Effector memory CD4-positive, alpha-beta T cell (primary cell): ENCODE data around the gene RPL29.
"Not testable (repeated sequence)": the region's sequence is repeated elsewhere in the genome, so short reads cannot be mapped to it uniquely, and the experiment has no call there.

ENCODE experiments used
- DNase-seq, 3 donors: peaks; one replicate each; pipeline ENCODE4 v3.0.0-alpha.2; 2020
- H3K27ac ChIP-seq: 2 replicates; pipeline ENCODE4 v1.7.0; 2013; ENCODE audit warnings: mild to moderate bottlenecking, low read length, moderate library complexity; ENCODE audit not compliant: insufficient read depth, poor library complexity, severe bottlenecking
- H3K27me3 ChIP-seq: replicated peaks from 2 replicates; pipeline ENCODE4 v1.7.0; 2013; ENCODE audit warnings: mild to moderate bottlenecking, low read length; ENCODE audit not compliant: insufficient read depth, control insufficient read depth, poor library complexity, severe bottlenecking
- H3K36me3 ChIP-seq: 2 replicates; pipeline ENCODE4 v1.7.0; 2013; ENCODE audit warnings: mild to moderate bottlenecking, low read length, moderate library complexity; ENCODE audit not compliant: control insufficient read depth, insufficient read depth
- H3K4me1 ChIP-seq: 2 replicates; pipeline ENCODE4 v1.7.0; 2013; ENCODE audit warnings: low read length, mild to moderate bottlenecking; ENCODE audit not compliant: control insufficient read depth, insufficient read depth, poor library complexity, severe bottlenecking
- H3K4me3 ChIP-seq: 2 replicates; pipeline ENCODE4 v1.7.0; 2013; ENCODE audit warnings: low read length, low read depth, mild to moderate bottlenecking; ENCODE audit not compliant: insufficient read depth, poor library complexity, severe bottlenecking
- H3K9me3 ChIP-seq: 2 replicates; pipeline ENCODE4 v1.7.0; 2013; ENCODE audit warnings: mild to moderate bottlenecking, low read length, moderate library complexity; ENCODE audit not compliant: control insufficient read depth

RPL29 gene

DNA sequence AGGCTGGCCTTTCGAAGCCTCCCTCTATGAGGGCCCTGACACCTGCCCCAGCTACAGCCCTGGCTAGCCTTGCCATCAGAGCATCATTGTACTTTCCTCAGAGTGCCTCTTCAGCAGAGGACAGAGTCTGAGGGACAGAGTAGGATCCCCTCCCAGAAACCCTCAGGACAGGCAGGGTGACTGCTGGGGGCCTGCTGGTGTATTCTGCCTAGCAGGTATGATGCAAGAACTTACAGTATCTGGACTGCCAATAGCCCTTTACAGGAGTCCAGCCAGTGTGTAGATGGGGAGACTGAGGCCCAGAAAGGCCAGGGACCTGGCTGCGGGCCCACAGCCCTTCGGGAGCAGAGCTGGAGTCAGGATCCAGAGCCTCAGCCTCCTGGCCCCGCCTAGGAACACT lies 41.6 kb upstream of the RPL29 start:
- Histone ChIP-seq H3K27ac (no peak overlapping the region), H3K4me3 (no peak overlapping the region), H3K36me3 (no peaks in the 10 kb centered on the region), H3K9me3 (no peaks in the 10 kb centered on the region), H3K27me3 (no peaks in the 10 kb centered on the region), H3K4me1 (no peaks in the 10 kb centered on the region)
- no peak for DNase-seq

DNA sequence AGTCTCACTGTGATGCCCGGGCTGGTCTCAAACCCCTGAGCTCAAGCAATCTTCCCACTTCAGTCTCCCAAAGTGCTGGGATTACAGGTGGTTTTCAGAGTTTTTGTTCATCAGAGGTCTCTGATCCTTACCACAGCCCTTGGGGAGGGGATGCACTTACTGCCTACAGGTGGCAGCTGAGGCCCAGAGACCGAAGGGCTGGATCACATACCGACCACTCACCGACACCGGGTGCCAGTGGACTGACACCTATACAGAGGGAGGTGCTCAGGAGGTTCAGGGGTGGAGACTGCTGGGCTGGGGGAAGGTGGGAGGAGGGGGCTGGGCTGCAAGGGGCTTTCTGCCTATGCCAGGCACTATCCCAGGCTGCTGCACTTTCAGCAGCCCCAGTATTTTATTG lies 41.1 kb upstream of the RPL29 start:
- H3K36me3 ChIP-seq, result no peaks in the 10 kb centered on the region
- no peaks in the 10 kb centered on the region for H3K9me3 ChIP-seq
- no peaks in the 10 kb centered on the region for H3K4me1 ChIP-seq
- H3K4me3 ChIP-seq, result no peak overlapping the region
- H3K27ac ChIP-seq, result no peak overlapping the region
- no peak for DNase-seq
- no peaks in the 10 kb centered on the region for H3K27me3 ChIP-seq

GRCh38 chr3:52036222-52036694 lies 40.6 kb upstream of the RPL29 start:
- H3K27ac ChIP-seq, result no peak overlapping the region
- no peak overlapping the region for H3K4me3 ChIP-seq
- no peaks in the 10 kb centered on the region for H3K9me3 ChIP-seq
- H3K36me3 ChIP-seq, result no peaks in the 10 kb centered on the region
- no peaks in the 10 kb centered on the region for H3K27me3 ChIP-seq
- no peaks in the 10 kb centered on the region for H3K4me1 ChIP-seq
- DNase-seq, result no peak

GRCh38 chr3:52034651-52035050 lies 39.0 kb upstream of the RPL29 start:
- H3K27me3 ChIP-seq, result no peaks in the 10 kb centered on the region
- no peaks in the 10 kb centered on the region for H3K4me1 ChIP-seq
- no peak overlapping the region for H3K4me3 ChIP-seq
- H3K27ac ChIP-seq, result no peak overlapping the region
- no peak for DNase-seq
- H3K9me3 ChIP-seq, result no peaks in the 10 kb centered on the region
- no peaks in the 10 kb centered on the region for H3K36me3 ChIP-seq

DNA sequence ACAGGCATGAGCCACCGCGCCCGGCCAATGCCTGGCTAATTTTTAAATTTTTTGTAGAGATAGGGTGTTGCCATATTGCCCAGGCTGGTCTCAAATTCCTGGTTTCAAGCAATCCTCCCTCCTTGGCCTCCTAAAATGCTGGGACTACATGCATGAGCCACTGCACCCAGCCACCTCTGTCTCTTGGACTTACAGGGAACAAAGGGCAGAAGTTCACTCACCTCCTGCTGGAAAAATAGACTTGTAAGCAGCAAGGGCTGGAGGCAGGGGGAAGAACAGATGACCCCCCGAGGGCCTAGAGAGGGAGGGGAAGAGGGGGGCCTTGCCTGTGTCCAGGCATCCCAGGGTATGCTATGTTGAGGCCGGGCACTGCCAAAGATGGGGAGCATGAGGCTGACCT lies 38.5 kb upstream of the RPL29 start:
- Histone ChIP-seq H3K4me1 (no peaks in the 10 kb centered on the region), H3K27me3 (no peaks in the 10 kb centered on the region), H3K9me3 (no peaks in the 10 kb centered on the region), H3K27ac (no peak overlapping the region), H3K36me3 (no peaks in the 10 kb centered on the region), H3K4me3 (no peak overlapping the region)
- DNase-seq, result no peak

- DNase-seq, H3K27me3 ChIP-seq, H3K4me3 ChIP-seq, H3K36me3 ChIP-seq, H3K27ac ChIP-seq, H3K4me1 ChIP-seq, H3K9me3 ChIP-seq: not testable (repeated sequence)
Measured at GRCh38 chr3:52033748-52034147, 38.1 kb upstream of the RPL29 start.

DNA sequence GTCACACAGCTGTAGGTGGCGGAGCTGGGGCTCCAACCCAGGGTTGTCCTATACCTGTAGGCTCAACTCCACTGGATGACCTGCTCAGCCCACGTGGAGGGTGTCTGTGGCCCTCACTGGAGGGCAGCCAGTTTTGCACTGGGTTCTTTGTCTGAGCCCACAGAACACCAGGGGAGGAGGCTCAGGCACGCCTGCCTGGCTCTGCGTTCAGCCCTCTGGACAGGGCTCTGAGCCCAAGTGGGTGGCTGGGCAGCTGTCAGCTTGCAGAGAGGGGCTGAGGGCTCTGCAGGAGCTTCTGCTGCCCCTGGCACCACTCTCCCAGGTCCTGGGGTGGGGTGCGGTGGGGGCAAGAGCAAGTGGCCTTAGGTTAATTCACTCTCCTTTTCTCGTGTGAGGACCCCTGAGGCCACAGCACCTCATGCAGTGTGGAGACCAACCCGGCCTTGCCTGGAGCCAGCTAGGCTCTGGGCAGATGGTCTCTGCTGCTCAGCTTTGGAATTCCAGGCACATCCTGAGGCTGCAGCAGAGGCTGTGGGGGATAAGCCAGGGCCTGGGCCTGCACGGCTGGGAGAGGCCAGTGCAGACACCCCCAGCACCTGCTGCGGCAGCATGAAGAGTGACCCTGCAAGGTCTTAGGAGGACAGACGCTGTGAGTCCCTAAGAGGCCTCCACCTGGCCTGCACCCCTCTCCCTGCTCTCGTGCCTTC lies 37.2 kb upstream of the RPL29 start:
- Histone ChIP-seq H3K27me3 (no peaks in the 10 kb centered on the region), H3K27ac (no peak overlapping the region), H3K9me3 (no peaks in the 10 kb centered on the region), H3K36me3 (no peaks in the 10 kb centered on the region), H3K4me3 (no peak overlapping the region), H3K4me1 (no peaks in the 10 kb centered on the region)
- DNase-seq, result no peak

- no peaks in the 10 kb centered on the region for H3K36me3 ChIP-seq
- no peak overlapping the region for H3K4me3 ChIP-seq
Measured at GRCh38 chr3:52031896-52032295, 36.2 kb upstream of the RPL29 start.

GRCh38 chr3:52030714-52031310 lies 35.1 kb upstream of the RPL29 start:
- Histone ChIP-seq H3K4me3 (no peak overlapping the region), H3K9me3 (no peaks in the 10 kb centered on the region), H3K36me3 (no peaks in the 10 kb centered on the region), H3K4me1 (no peaks in the 10 kb centered on the region), H3K27ac (no peak overlapping the region), H3K27me3 (no peaks in the 10 kb centered on the region)
- DNase-seq, result no peak

More at GRCh38 chr3:52031896-52032295, 36.2 kb upstream of the RPL29 start:
- H3K27ac ChIP-seq, result no peak overlapping the region
- no peaks in the 10 kb centered on the region for H3K27me3 ChIP-seq
- H3K9me3 ChIP-seq, result no peaks in the 10 kb centered on the region
- H3K4me1 ChIP-seq, result no peaks in the 10 kb centered on the region
- DNase-seq, result no peak

DNA sequence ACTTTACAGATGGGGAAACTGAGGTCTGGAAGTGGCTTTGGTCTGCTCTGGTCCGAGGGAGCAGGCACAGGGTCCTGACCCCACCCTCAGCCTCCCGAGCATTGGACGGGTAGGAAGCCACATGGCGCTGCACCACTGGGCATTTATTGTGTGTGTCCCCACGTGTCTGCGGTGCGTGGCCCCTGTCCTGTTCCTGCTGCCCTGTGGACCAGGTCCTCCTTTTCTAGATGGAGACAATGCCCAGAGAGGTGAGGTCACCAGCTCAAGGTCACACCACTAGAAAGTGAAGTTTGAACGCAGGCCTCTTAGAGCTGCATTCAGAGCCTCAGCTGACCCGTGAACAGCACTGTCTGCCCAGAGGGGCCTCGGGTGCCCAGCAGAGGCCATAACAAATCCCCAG lies 33.8 kb upstream of the RPL29 start:
- DNase-seq, result no peak
- Histone ChIP-seq H3K36me3 (no peaks in the 10 kb centered on the region), H3K27ac (no peak overlapping the region), H3K4me3 (no peak overlapping the region), H3K4me1 (no peaks in the 10 kb centered on the region), H3K9me3 (no peaks in the 10 kb centered on the region), H3K27me3 (no peaks in the 10 kb centered on the region)
